Memory B cell (primary cell): Measurements from ENCODE around the gene TSKU.

ENCODE experiments used
- ATAC-seq: fragments of 150-1000 bp; cut with Tn5 transposase; 2 replicates; pipeline ENCODE4 v1.10.0; 2021; ENCODE audit warnings: low read depth, mild to moderate bottlenecking, moderate library complexity
- DNase-seq, 2 donors: peaks; one replicate each; pipeline ENCODE4 v3.0.0; 2022; ENCODE audit warnings: low spot score in 2 of 2
- H3K27ac Mint-ChIP-seq: one replicate; pipeline ENCODE4 v1.8.0; 2022; ENCODE audit warnings: mild to moderate bottlenecking, moderate library complexity, mixed read lengths
- H3K27me3 Mint-ChIP-seq: one replicate; pipeline ENCODE4 v1.8.0; 2022; ENCODE audit warnings: mixed read lengths
- H3K36me3 Mint-ChIP-seq: one replicate; pipeline ENCODE4 v1.8.0; 2022; ENCODE audit warnings: mild to moderate bottlenecking, mixed read lengths
- H3K4me1 Mint-ChIP-seq: one replicate; pipeline ENCODE4 v1.8.0; 2022; ENCODE audit warnings: mixed read lengths
- H3K4me3 Mint-ChIP-seq: one replicate; pipeline ENCODE4 v1.8.0; 2022; ENCODE audit warnings: mild to moderate bottlenecking, moderate library complexity, mixed read lengths
- H3K9me3 Mint-ChIP-seq: one replicate; pipeline ENCODE4 v1.8.0; 2022; ENCODE audit warnings: mixed read lengths

Gene TSKU

DNA sequence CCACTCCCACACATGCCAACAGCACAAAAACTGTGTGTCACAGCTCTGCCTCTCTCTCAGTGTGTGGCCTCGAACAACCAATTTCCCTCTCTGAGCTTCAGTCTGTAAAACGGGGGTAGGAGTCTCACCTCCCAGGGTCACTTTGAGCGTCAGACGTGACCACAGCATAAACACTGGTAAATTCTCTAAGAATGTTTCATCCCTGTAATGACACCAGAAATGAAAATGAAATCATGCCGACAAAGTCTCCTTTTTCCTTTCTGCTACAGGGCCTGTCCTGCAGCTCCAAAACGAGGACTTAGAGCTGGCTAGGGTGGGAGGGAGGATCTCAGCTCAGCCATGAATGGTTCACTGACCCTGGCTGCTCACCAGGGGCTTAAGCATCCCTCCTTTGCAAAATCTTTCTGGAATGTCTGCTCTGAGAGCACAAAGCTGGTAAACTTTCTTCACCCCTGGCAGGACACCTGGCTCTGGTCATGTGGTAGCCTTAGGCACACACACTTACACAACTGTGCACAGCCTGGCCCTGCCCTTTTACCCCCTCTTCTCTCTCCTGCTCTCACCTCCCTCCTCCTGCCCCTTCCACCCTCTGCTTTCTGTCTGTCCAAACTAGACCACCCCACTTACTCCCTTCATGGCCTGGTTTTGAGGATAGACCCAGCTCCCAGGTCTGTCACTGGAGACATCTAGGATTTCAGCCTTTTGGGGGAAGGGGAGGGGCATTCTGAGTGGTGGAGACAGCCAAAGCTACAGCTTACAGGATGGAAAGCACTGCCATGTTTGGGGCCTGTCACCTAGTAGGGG, 12.3 kb upstream of the TSKU start:
- peaks cover 11% of the 10 kb centered on the region for H3K27me3 Mint-ChIP-seq
- no peak for DNase-seq
- no peaks in the 10 kb centered on the region for H3K9me3 Mint-ChIP-seq
- ATAC-seq, result no peak
- no peak overlapping the region for H3K27ac Mint-ChIP-seq
- H3K4me1 Mint-ChIP-seq, result peaks cover 6% of the 10 kb centered on the region
- H3K36me3 Mint-ChIP-seq, result no peaks in the 10 kb centered on the region
- H3K4me3 Mint-ChIP-seq, result no peak overlapping the region

DNA sequence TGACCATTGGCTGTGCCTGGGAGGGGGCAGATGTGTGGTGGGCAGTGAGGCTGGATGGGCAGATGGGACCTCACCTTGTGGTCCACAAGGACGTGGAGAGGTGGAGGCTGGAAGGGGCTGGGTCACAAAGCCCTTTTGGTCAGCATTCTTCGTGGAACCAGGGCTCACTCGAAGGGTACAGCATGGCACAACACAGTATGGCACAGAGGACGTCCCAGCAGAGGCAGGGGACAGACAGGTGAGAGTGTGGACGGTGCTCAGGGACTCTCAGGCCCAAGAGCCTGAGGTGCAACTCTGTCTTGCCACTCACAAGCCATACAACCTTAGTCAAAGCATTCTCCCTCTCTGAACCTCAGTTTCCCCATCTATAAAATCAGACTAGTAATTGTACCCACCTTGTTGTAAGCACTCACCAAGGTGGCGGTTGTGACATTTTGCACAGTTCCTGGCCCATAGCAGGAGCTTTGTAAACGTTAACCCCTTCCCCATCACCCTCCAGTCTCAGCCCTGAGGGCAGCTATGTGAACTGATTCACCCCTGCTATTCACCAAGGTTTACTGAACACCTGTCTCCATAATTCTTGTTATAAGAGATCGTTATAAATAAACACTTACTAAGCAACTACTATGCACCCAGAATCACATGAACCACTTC, 11.6 kb upstream of the TSKU start:
- no peak for ATAC-seq

DNA sequence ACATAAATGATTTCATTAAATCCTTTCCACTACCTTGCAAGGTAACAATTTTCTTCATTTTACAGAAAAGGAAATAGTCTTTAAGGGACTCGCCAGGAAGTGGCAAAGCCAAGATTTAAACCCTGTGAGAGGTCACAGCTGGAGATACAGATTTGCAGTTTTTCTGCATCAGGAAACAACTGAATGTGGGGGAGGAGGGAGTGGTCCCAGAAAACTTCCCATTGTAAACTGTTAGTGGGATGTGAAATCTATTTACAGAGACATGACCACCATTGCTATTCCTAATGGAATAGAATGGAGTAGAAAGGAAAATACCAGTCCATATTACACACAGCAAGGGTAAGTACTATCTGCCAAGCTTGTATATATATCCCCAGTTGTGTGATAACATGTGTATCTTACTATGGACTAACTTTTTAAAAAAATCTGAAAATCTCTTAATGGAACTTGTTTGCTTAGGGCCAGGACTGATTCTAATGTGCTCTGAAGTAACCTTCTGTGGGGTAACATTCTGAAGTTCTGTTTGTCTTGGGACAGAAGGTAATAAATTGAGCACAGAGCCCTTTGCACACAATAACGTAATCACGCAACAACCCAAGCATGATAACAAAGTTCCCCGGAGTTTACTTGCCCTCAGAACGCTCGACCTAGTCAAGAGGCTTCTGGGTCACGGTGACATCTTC, 10.9 kb upstream of the TSKU start:
- peaks cover 6% of the 10 kb centered on the region for H3K36me3 Mint-ChIP-seq
- H3K4me1 Mint-ChIP-seq, result peaks cover 6% of the 10 kb centered on the region
- ATAC-seq (no peak), DNase-seq (no peak)
- H3K4me3 Mint-ChIP-seq, result no peak overlapping the region
- no peak overlapping the region for H3K27ac Mint-ChIP-seq
- H3K9me3 Mint-ChIP-seq, result peaks cover 8% of the 10 kb centered on the region
- peaks cover 12% of the 10 kb centered on the region for H3K27me3 Mint-ChIP-seq

More for the DNA sequence above, 11.6 kb upstream of the TSKU start:
- no peak overlapping the region for H3K27ac Mint-ChIP-seq
- H3K9me3 Mint-ChIP-seq, result peaks cover 2% of the 10 kb centered on the region
- H3K4me3 Mint-ChIP-seq, result no peak overlapping the region
- peaks cover 6% of the 10 kb centered on the region for H3K4me1 Mint-ChIP-seq
- no peaks in the 10 kb centered on the region for H3K36me3 Mint-ChIP-seq
- DNase-seq, result no peak
- H3K27me3 Mint-ChIP-seq, result peaks cover 11% of the 10 kb centered on the region

DNA sequence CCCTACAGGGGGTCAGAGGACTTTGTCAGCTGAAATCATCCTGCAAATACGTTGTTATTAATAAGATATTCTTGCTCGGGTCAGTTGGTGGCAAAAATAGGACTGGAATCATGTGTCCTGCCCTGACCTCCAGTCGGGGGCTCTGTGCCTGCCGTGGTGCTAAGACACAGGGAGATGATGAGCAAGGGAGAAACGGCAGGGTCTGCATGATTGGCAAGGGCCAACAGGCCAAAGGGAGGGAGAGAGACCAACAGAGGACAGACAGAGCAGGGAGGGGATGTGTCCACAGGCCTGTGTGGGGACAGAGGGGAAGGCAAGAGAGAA, 10.4 kb upstream of the TSKU start:
- DNase-seq, result no peak
- peaks cover 12% of the 10 kb centered on the region for H3K9me3 Mint-ChIP-seq
- H3K27ac Mint-ChIP-seq, result no peak overlapping the region
- H3K36me3 Mint-ChIP-seq, result peaks cover 8% of the 10 kb centered on the region
- peaks cover 15% of the 10 kb centered on the region for H3K27me3 Mint-ChIP-seq
- no peak overlapping the region for H3K4me3 Mint-ChIP-seq
- H3K4me1 Mint-ChIP-seq, result peaks cover 6% of the 10 kb centered on the region
- ATAC-seq, result no peak

DNA sequence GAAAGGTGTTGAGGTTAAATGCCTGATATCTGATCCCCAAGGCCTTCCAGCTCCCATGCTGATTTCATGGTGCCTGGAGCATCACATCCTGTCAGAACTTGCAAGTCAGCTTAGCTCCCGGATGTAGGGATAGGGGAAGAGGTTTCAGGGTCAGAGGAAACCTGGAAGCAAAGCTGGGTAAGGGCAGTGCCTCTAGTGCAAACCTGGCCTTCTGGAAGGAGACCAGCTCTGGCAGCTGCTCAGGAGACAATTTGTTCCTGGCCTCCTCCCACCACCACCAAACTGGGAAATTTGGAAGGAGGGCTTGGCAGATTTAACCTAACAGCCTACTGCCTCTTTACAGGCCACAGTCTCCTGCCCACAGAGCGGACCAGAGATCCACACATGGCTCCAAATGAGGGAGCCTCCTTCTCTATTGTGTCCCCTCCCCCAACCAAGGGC, 9.2 kb upstream of the TSKU start:
- Mint-ChIP-seq H3K9me3 (peaks cover 16% of the 10 kb centered on the region), H3K4me3 (no peak overlapping the region), H3K36me3 (peaks cover 8% of the 10 kb centered on the region), H3K27ac (no peak overlapping the region), H3K27me3 (peaks cover 19% of the 10 kb centered on the region), H3K4me1 (no peaks in the 10 kb centered on the region)
- ATAC-seq (no peak), DNase-seq (no peak)

DNA sequence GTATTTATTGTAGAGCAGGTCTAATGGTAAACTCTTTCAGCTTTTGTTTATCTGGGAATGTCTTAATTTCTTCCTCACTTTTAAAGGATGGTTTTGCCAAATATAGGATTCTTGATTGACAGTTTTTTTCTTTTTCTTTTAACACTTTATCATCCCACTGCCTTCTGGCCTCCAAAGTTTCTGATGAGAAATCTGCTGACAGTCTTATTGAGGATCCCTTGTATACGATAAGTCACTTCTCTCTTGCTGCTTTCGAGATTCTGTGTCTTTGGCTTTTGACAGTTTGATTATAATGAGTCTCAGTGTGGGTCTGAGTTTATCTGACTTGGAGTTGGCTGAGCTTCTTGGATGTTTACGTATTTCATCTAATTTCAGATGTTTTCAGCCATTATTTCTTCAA, 6.7 kb upstream of the TSKU start:
- no peaks in the 10 kb centered on the region for H3K4me1 Mint-ChIP-seq
- no peak overlapping the region for H3K27ac Mint-ChIP-seq
- no peak overlapping the region for H3K4me3 Mint-ChIP-seq
- peaks cover 8% of the 10 kb centered on the region for H3K36me3 Mint-ChIP-seq
- peaks cover 24% of the 10 kb centered on the region for H3K27me3 Mint-ChIP-seq
- H3K9me3 Mint-ChIP-seq, result peaks cover 16% of the 10 kb centered on the region
- ATAC-seq (no peak), DNase-seq (no peak)

DNA sequence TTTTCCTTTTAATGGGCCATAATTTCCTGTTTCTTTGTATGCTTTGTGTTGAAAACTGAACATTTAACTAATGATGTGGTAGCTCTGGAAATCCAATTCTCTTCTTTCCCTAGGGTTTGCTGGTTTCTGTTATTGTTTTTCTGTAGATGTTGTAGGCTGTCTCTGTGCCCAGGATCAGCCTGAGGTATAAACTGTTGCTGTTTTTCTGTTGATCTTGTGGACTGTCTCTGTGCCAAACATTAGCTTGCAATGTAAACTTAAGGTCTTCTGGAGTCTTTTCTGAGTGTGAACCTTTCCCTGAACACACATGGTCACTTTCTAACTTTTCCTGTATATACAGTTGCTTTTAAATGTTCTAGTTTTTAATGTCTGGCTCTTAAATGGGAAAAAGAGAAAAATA, 5.9 kb upstream of the TSKU start:
- no peak overlapping the region for H3K27ac Mint-ChIP-seq
- no peak for DNase-seq
- peaks cover 16% of the 10 kb centered on the region for H3K9me3 Mint-ChIP-seq
- peaks cover 8% of the 10 kb centered on the region for H3K36me3 Mint-ChIP-seq
- no peaks in the 10 kb centered on the region for H3K4me1 Mint-ChIP-seq
- H3K27me3 Mint-ChIP-seq, result peaks cover 24% of the 10 kb centered on the region
- ATAC-seq, result no peak
- H3K4me3 Mint-ChIP-seq, result no peak overlapping the region

DNA sequence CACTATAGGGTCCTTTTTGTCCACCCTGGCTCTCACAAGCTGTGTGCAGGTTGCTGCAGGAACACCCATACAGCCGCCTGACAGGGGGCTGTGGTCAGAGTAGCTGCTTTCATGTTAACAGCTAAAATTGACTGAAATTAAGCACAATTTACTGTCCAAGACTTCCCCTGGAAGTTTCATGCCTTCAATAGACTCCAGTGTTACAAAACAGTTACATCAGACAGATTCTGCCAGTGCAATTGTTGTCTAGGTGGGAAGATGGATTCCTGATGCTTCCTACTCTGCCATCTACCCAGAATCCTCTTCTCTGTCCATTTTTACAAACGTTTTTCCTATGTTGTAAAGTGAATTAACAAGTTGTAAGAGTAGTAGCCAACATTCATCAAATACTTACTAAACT, 5.3 kb upstream of the TSKU start:
- H3K36me3 Mint-ChIP-seq, result peaks cover 8% of the 10 kb centered on the region
- H3K27me3 Mint-ChIP-seq, result peaks cover 25% of the 10 kb centered on the region
- H3K4me1 Mint-ChIP-seq, result peaks cover 4% of the 10 kb centered on the region
- ATAC-seq (no peak), DNase-seq (no peak)
- H3K4me3 Mint-ChIP-seq, result no peak overlapping the region
- peaks cover 16% of the 10 kb centered on the region for H3K9me3 Mint-ChIP-seq
- no peak overlapping the region for H3K27ac Mint-ChIP-seq

DNA sequence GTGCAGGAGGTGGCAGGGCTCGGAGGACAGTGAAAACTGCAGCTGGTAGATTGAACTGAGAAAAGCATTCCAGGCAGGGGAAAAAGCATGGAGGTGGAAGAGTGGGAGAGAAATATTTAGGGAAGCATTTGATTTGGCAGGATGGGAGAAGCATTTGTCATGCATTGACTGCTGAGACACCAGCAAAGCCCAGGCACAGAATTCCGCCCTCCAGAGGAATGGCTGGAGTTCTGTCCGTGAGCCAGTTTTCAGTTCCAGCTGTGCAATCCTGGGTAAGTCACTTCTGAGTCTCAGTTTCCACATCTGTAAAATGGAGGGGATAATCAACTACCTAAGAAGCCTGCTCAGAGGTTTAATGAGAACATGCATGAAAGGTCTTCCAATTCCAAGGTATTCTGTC, 4.3 kb upstream of the TSKU start:
- Mint-ChIP-seq H3K9me3 (peaks cover 16% of the 10 kb centered on the region), H3K27ac (no peak overlapping the region), H3K36me3 (peaks cover 8% of the 10 kb centered on the region), H3K27me3 (peaks cover 25% of the 10 kb centered on the region), H3K4me3 (no peak overlapping the region), H3K4me1 (peaks cover 4% of the 10 kb centered on the region)
- no peak for ATAC-seq
- DNase-seq, result no peak

DNA sequence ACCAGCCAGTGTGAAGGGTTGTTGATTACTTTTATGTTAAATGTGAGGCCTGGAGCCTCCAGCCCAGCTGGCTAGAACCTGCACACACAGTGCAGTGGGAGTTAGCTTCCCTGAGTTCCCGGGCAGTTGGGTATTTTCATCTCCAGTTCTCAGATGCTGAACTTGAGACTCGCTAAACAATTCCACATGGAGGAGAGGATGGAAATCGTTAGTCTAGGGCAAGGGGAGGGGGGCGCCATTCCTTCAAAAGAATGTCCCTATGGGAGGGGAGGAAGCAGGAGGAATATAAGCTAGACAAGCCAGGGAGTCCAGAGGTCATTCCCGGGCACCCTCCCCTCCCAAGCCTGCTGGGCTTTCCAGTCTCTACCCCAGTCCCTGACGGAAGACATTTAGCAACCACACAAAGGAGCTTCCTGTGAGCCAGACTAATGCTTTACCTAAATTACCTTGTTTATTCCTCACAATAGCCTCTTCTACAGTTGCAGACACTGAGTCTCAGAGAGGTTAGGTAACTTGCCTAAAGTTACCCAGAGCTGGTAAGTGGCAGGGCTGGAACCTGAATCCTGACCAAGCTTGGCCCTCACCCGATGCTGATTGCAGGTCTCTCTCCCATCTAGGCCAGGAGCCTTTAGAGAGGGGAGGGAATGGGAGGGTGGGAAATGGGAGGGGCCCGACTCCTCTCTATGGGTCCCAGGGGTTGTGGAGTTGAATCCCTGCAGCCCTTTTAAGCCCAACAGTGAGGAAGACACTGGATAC, 1.9 kb upstream of the TSKU start:
- no peak for DNase-seq
- Mint-ChIP-seq H3K4me1 (peaks cover 4% of the 10 kb centered on the region), H3K9me3 (peaks cover 16% of the 10 kb centered on the region), H3K27me3 (peaks cover 38% of the 10 kb centered on the region), H3K27ac (no peak overlapping the region), H3K36me3 (peaks cover 8% of the 10 kb centered on the region), H3K4me3 (no peak overlapping the region)
- ATAC-seq, result no peak

DNA sequence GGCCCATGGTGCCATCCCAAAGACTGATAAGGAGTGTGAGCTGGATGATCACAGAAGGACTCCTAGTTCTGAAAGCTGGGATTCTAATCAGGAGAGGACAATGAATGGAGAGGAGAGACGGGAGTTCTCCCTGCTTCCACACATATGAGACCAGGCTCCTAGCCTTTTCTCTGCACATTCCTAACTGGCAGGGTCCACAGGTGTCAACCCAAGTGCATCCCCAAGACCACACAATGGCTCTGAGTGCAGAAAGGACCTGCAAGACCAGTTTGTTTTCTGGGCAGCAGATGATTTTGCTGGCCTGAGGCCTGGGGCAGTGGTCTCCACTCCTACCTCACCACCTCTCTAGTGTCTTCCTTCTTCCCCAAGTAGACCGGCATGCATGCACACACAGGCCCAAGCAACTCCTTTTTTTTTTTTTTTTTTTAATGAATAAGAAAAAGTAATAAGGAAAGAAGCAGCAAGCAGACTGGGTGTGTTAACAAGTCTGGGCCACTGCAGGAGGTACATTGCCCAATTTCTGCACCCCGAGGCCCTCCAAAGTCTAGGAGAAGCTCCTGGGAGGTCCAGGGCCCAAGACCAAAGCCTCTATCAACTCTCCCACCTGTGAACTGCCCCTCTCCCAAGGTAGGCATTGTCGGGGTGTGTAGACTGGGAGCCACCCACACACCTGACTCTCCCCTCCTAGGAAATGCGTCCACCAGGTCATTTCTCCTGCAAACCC, 1.2 kb upstream of the TSKU start:
- ATAC-seq, result no peak
- no peak for DNase-seq
- Mint-ChIP-seq H3K4me3 (no peak overlapping the region), H3K27me3 (peaks cover 43% of the 10 kb centered on the region), H3K4me1 (peaks cover 4% of the 10 kb centered on the region), H3K27ac (no peak overlapping the region), H3K36me3 (peaks cover 5% of the 10 kb centered on the region), H3K9me3 (peaks cover 10% of the 10 kb centered on the region)

DNA sequence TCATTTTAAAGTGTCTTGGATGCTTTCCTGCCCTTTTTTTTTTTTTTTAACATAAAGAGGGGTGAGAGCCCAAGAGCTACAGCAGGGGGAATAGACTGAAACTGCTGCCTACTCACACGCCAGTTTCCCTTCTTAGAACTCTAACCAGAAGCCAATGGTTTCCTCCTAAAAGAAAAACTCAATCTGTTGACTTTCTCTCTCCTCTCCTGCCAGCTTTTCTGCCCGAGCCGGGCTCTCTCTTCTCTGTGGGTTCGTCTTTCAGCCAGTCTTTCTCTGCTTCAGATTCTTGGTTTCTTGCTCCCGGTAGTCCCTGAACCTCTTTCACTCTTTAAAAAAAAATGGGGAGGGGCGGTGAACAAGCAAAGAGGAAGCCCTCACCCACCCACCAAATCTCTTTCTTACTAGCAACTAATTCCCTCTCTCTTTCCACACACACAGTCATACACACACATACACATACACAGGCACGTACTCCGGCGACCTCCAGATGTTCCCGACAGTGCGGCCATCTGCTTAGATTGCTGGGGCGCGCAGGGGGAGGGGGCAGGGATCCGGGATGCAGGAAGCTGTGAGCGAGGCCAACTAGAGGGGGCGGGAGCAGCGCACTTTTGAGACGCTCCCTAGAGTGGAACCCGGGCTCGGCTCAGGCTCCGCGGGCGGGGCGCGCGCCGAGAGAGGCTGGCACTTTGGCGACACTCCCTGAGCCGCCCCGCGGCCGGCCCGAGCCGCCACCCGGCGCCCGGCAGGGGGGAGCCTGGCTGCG, 444 bp upstream of the TSKU start:
- Mint-ChIP-seq H3K4me1 (peaks cover 4% of the 10 kb centered on the region), H3K36me3 (no peaks in the 10 kb centered on the region), H3K9me3 (peaks cover 4% of the 10 kb centered on the region), H3K27ac (no peak overlapping the region), H3K27me3 (peaks cover 40% of the 10 kb centered on the region), H3K4me3 (peak overlapping the region; percentile 50)
- DNase-seq (no peak), ATAC-seq (peak; percentile 45)
